Measurements from ENCODE around the gene NRXN3.
A peak's percentile ranks its signal among the peaks of the same experiment; 100 is the strongest.

NRXN3 gene

GRCh38 chr14:78598046-78598920 lies 428.1 kb downstream of the NRXN3 start:
- peak; percentile 72 for DNase-seq

GRCh38 chr14:78605025-78605762 lies 435.0 kb downstream of the NRXN3 start:
- DNase-seq, result no peak

DNA sequence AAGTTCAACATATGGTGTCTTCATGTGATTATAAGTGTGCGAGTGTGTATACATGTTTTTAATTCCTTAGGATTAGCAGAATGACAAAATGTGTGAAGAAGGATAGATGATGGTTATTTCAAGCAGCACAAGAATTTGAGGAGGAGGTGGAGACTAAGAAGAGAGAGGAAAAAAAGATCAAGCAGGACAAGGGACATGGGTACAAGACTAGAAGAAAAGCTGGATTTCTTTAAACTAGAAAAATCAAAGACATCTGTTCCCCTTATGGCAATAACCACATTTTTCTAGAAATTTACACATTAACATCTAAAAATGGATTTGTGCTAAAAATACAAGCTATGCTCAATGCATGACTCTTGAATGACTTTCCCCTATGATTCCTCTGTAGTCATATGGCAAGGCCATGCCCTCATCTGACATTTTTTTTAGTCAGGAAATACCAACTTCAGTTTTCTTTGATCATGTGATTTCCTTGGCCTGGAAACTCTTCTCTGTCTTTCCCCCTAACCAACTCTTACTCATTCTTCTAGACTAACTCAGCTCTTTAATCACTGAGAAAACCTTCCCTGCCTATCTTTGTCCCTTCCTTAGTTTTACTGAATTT lies 435.8 kb downstream of the NRXN3 start:
- DNase-seq, result no peak

- DNase-seq, result no peak
These were observed 439.0 kb downstream of the NRXN3 start for GRCh38 chr14:78608998-78609787.

DNA sequence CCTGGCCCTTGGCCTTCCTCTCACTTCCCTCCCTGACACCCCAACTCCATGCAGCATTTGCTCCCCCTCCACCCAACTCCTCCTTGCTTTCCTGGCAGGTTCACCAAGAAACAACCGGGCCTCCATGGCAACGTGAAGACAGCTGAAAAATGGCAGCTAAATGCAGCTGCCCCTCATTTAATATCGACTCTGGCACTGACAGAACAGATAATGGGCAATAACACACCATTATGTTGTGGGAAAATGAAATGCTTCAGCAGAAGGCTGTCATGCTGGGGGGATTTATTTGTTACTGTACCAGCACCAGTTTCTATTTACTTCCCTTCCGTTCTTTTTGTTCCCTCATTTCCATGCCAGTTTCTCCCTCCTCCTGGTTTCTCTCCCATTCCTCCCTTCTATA lies 440.8 kb downstream of the NRXN3 start:
- no peak for DNase-seq

DNA sequence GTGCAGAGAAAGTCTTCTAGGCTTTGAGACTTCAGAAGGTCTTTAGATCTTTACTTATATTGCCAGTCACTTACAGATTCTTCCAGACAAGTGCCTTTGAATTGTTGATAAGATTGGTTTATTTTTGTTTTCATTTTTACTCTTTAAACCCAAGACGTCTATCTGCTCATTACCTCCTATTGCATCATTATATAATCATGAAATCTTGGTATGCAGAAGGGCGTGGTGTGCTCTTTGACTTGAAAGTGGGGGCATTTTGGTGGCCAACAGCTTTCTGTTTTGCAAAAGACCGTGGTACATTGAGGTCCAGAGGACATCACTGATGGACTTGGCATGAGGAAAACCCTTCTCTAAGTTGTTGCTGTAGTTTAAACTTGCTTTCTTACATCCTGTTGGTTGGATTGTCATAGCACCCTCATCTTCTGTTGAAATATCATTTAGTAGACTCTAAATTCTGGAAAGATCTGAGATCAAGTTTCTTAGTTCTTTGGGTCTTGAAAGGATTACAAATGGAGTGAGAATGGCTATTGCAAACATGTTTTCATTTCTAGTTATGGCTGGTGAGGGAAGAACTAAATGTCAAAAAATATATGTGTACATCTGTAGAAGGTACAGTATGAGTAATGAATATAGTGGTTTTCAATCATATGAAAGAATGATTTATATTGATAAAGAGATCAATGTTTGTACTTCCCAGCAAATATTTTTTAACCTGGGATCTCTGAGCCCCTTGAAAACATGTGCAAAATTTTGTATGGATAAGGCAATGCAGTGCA lies 441.8 kb downstream of the NRXN3 start:
- DNase-seq, result no peak

- DNase-seq, result no peak
These were observed 442.5 kb downstream of the NRXN3 start for GRCh38 chr14:78612666-78613065.

DNA sequence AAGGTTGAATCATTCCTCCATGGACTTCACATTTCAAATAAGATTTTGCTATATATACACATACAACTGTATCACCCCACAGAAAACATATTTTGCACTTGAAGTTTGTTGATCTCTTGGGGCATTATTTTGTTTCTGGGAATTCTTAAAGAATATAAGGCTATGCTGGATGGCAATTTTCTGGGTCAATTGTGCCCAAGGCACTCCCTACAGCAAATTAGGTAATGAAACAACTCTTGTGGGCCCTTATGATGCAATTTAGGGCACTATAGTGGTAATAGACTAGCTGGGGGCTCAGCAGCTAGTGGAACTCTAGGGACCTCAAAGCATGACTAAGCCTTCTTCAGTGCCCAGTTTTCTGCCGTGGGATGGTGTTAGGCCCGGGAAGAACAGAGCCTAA lies 444.4 kb downstream of the NRXN3 start:
- no peak for DNase-seq

- no peak for DNase-seq
These were observed 447.6 kb downstream of the NRXN3 start for GRCh38 chr14:78617735-78618134.

DNA sequence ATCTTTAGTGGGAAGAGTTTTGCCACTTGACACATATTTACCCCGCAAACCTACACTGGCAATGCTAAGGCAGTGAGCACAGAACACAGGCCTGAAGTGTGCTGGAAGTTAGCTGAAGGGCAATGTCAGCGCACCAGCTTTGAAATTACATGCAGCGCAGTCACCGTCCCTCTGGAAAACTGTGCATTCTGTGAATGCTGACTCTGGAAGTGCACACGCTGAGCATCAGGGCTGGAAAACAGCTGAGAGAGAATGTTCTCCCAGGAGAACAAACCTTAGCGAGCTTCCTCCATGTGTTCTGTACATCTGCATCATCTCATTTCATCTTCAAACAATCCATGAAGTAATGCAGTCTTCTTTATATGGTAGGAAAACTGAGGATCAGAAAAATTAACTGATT lies 448.2 kb downstream of the NRXN3 start:
- no peak for DNase-seq

DNA sequence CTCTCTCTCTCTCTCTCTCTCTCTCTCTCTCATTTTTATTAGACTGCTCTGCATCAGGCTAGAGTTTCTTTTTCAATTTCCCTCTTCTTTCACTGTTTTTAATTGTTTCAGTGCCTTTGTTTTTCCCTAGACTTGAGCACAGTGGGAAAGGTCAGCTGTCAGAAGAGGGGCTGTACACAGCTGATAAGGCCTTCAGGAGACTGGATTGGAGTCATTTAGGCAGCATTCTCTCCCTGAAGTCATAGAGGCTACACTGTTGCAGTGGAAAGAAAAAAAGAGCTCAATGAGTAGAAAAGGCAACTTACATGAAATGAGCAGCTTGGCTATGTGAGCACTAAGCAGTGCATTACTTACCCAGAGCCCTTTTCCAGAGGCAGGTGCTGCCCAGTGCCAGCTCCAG lies 456.9 kb downstream of the NRXN3 start:
- DNase-seq, result peak; percentile 25

GRCh38 chr14:78631551-78631950 lies 461.4 kb downstream of the NRXN3 start:
- DNase-seq, result no peak

DNA sequence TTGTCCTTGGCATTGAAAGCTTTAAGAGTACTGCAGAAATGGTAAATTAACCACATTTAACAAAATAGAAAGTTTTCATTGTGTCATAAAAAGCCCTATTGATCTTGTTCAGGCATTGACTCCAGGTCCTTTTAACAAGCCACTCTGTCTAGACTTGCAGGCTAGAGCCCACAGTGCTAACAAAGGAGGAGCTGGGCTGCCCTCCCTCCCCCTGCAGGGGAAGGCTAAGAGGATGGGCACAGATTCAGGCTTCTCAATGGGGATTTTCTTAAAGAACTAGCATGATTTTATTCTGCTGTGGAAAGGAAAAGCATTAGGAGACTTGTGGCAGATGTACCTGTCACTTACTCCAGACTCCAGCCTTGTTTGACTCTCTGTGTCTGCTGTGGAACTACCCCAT lies 463.6 kb downstream of the NRXN3 start:
- DNase-seq, result no peak

DNA sequence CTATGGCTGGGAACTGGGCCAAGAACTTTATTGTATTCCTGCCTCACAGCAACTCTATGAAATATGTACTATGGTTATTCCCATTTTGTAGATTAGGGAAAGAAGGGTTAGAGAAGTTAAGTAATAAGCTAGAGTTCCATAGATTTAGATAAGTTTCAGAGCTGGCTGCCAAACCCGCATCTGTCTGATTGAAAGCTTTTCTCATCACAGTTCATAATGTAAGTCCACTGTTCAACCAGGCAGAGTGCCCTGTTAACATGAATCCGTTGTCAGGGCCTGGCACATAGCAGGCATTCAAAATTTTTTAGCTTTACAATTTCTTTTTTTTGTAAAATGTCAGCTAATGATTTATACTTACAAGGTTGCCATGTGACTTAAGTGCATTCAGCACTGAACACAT lies 467.3 kb downstream of the NRXN3 start:
- no peak for DNase-seq

DNA sequence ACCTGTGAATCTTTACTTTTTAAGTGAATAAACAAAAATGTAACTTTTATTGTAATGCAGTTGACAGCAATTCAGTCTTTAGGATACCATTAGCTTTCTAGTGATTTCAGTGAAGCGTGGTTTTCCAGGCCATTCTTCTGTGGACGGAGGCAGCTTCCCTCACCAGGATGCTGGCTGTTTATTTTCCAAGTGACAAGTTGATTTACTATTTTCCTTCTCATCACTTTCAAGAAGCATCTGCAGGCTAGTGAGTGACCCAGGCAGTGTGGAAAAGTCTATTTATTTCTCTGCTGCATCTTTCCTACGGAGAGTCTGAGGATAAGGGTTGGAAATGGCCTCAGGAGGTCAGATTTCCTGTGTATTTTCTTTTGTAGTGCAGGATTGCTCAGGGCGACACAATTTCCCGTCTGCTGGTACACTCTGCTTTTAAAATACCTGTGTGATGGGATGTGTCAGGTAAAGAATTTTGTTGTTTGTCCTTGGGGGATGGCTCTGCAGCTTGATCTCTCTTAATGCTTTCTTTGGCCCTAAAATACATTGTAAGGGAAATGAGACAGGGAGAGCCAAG lies 467.8 kb downstream of the NRXN3 start:
- DNase-seq, result no peak

GRCh38 chr14:78638926-78639325 lies 468.8 kb downstream of the NRXN3 start:
- DNase-seq, result no peak

DNA sequence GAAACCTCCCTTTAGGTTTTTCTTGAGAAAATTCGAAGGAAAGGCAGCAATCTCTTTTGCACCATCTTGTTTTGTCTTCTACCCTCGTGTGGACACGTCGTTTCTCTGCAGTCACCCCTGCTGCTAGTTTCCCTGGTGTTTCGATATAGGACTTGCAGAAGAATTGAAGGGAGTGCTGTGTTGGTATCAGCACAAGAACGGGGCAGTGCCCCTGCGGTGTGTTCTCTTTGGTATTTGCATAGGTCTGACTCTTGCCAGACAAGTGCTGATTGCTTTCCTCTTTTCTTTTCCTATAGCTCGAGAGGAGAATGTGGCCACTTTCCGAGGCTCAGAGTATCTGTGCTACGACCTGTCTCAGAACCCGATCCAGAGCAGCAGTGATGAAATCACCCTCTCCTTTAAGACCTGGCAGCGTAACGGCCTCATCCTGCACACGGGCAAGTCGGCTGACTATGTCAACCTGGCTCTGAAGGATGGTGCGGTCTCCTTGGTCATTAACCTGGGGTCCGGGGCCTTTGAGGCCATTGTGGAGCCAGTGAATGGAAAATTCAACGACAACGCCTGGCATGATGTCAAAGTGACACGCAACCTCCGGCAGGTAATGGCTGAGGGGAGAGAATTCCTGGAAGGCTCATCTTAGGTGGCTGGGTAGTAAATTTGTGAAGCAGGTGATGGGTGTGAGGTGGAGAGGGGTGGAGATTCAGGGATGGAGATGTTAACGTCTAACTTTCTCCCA lies 474.8 kb downstream of the NRXN3 start:
- DNase-seq, result no peak

DNA sequence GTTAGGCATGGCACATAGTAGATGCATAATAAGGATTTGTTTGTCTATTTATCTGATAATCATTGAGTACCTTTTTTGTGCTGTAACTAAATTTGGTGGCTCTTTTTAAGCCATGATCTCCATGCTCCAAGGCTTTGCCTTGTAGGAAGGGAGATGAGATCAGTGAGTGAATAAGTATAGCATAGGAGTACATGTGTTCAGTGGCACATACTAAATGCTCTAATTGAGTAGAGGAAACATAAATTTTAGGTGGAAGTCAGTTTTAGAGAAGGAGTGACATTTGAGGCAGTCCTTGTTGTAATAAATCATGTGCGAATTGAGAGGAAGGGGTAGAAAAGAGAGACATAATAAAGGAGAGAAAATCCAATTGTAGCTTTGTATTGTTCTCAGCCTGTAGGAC lies 482.6 kb downstream of the NRXN3 start:
- no peak for DNase-seq

DNA sequence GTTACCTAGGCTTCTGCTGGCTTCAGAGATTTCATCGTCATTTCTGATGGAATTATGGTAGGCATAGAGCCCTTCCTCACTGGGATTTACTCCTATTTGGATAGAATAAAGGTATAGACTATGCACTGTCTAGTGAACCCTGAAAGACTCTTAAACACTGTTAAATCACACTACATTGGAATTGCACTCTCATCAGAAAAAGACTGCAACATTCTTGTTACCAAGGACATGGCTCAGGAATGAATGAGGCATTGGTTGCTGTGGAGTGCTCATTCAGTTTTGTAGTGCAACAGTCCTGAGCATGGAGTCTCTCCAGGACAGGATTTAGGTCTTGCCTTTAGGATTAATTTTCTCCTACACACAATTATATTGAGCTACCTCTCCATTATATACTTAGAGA lies 483.0 kb downstream of the NRXN3 start:
- DNase-seq, result no peak

GRCh38 chr14:78657451-78657850 lies 487.3 kb downstream of the NRXN3 start:
- no peak for DNase-seq

DNA sequence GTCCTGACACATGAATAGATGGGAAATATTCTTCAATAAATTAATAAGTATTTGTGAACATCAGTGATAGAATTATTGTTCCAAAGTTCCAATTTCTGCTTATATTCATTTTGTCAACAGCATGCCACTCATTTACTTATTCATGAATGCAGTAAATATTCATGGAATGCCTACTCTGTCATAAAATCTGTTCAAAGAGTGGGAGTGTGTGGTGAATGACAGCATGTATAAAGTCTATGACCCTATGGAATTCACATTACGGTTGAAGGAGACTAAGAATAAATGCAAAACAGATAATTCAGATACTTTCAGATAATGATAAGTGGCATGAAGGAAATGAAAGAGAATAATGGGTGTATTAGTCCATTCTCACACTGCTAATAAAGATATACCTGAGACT lies 494.7 kb downstream of the NRXN3 start:
- DNase-seq, result no peak

Measured in DMS53 (cell line).